HG03060 (cell line): ENCODE results near the gene SLC4A5.

ENCODE experiments used
- ATAC-seq: cut with Tn5 transposase; IDR thresholded peaks from one replicate; pipeline ENCODE4 v1.9.1; 2021; ENCODE audit warnings: low read depth, moderate number of reproducible peaks; ENCODE audit not compliant: unreplicated experiment

Gene SLC4A5

GRCh38 chr2:74281141-74281975 lies 61.9 kb downstream of the SLC4A5 start:
- no peak for ATAC-seq

DNA sequence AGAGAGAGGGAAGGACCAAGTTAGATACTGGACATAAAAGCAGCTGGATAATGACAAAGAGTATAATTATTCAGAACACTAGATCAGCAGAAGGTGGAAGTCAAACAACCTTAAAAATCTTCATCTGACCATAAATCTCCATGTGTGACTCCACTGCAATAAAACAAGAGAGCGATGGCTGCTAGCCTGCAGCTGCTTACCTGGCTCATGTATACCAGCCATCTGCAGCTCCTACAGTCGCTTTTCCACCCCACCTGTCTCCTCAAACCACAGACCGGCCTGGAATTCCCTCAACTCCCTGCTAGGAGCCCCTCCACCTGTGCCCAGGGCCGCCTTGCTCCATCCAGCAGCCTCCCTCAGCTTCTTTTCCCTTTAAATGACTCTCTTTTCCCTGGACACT lies 64.5 kb downstream of the SLC4A5 start:
- ATAC-seq, result no peak

DNA sequence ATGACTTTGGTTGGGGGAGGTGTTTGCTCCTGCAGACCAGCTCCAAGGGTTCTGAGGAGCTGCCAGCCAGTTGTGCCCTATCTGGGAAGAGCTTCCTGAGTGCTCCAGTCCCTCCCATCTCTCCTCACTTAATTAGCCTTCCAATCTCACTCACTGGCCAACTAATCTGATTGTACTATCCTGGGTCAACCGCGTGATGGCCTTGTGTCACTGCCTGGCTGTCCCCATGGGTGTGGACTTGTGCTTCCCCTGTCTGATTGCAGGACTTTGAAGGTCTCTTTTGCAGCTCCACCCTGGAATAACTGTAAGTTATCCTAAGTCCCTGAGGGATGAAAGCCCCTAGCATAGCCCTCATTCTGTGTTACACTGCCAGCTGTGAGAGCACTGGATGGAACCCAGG lies 65.0 kb downstream of the SLC4A5 start:
- no peak for ATAC-seq

- no peak for ATAC-seq
Measured at GRCh38 chr2:74275228-74275627, 68.0 kb downstream of the SLC4A5 start.

GRCh38 chr2:74269667-74270066 lies 73.5 kb downstream of the SLC4A5 start:
- no peak for ATAC-seq

GRCh38 chr2:74267068-74267467 lies 76.1 kb downstream of the SLC4A5 start:
- ATAC-seq, result no peak

GRCh38 chr2:74264281-74264680 lies 78.9 kb downstream of the SLC4A5 start:
- no peak for ATAC-seq

GRCh38 chr2:74262681-74263080 lies 80.5 kb downstream of the SLC4A5 start:
- no peak for ATAC-seq

DNA sequence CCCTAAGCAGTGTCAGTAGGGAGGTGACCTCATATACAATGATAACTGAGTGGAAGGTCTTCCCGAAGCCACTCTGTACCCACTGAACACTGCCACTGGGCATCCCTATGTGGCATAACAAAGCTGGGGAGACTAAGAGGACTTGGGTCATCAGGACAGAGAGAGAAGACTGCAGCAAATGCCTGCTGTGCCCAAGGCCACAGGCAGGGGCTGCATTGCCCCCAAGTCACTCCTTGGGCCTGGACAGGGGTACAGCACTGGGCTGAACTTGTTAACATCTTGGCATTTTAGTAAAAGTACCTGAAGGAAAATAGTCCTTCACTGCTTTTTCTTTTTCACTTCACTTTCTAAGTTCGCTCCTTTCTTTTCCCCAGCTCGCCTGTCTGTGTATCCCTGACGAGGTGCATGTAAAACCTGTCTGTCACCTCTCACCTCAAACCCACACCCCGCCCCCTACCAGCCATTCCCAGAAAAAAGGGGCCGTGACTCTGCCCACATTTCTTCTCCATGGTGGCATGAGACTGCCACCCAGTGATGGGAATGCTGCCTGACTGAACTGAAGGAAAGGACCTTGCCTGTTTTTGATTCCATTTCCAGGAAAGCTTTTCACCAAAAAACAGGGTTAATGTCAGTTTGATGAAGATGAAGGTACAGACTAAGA lies 81.9 kb downstream of the SLC4A5 start:
- no peak for ATAC-seq

GRCh38 chr2:74260495-74260894 lies 82.7 kb downstream of the SLC4A5 start:
- ATAC-seq, result no peak

GRCh38 chr2:74259733-74260132 lies 83.5 kb downstream of the SLC4A5 start:
- no peak for ATAC-seq

GRCh38 chr2:74259191-74259590 lies 84.0 kb downstream of the SLC4A5 start:
- no peak for ATAC-seq

DNA sequence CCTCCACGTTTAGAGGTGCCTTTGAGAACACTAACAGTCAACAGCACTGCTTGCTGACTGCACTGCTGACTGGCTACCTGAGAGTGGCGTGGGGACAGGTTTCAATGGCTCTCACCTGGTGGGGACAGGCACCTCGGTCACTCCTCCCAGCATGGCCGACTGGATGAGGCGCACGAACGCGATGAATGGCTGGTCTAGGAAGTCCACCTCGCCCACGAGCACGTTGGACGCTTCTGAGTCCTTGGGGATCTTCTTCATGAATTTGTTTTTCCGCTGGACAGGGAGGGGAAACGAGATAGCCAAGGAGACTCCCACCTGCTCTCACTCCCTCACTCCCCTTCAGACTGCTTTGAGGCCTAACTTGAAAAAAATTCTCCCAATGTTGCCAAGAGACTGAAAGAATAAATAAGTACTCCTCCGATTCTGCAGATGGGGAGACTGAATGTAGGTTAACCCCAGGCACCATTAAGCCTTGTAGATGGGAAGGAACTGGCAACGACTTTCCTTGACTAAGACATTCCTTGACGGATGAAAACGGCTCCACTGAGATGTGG lies 87.5 kb downstream of the SLC4A5 start:
- ATAC-seq, result no peak

DNA sequence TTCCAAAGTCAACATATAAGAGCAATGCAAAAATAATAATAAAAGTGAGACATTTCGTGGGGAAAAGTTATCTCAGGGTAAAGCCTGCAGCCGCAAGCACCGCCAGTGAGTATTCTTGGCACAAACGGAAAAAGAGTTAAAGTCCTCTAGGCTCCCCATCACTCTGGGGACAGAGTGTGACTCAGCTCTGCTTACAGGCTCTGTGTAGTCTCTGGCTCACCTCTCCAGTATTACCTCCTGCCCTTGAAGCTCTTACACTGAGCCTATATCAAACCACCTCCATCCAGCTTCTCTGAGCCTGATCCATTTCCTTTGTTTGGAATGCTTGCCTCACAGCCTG lies 89.3 kb downstream of the SLC4A5 start:
- ATAC-seq, result no peak

GRCh38 chr2:74253306-74253970 lies 89.8 kb downstream of the SLC4A5 start:
- no peak for ATAC-seq

- ATAC-seq, result no peak
Measured at GRCh38 chr2:74252862-74253261, 90.4 kb downstream of the SLC4A5 start.

- no peak for ATAC-seq
Measured at GRCh38 chr2:74252036-74252435, 91.2 kb downstream of the SLC4A5 start.

- ATAC-seq, result no peak
Measured at GRCh38 chr2:74250189-74250631, 93.0 kb downstream of the SLC4A5 start.

GRCh38 chr2:74249406-74250122 lies 93.7 kb downstream of the SLC4A5 start:
- ATAC-seq, result no peak

DNA sequence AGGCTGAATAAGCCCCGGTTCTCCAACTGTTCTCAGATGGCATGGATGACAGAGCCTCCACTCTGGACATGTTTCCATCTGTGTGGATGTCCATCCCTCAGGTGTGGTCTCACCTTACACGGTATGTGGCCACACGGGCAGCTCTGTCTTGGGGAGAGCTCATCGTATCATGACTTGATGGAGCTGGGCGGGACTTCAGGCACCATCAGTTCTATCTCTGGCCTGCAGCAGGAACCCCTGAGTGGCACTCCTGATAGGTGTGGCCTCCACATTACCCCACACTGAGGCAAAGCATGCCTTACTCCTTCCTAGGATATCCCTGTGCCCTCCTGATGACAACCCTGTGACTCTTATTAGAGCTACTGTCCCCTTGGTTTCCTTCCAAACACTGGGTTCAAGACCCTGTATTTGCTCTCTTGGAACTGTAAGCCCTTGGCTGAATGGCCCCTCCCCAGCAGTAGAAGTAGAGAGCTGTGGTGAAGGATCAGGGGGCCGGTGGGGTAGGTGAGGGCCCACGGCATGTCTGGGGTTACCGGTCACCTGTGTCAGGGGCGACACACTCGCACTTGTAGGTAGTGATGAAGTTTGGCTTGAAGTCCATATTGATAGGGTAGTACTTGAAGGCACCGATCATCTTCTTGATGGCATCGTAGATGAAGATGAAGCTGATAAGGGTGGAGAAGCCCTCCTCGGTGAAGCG lies 96.6 kb downstream of the SLC4A5 start:
- ATAC-seq, result no peak
